ENCODE results near the gene PRICKLE2.

GRCh38 chr3:64179860-64180259 lies 45.4 kb downstream of the PRICKLE2 start:
- TF ChIP-seq, protein P1, sequence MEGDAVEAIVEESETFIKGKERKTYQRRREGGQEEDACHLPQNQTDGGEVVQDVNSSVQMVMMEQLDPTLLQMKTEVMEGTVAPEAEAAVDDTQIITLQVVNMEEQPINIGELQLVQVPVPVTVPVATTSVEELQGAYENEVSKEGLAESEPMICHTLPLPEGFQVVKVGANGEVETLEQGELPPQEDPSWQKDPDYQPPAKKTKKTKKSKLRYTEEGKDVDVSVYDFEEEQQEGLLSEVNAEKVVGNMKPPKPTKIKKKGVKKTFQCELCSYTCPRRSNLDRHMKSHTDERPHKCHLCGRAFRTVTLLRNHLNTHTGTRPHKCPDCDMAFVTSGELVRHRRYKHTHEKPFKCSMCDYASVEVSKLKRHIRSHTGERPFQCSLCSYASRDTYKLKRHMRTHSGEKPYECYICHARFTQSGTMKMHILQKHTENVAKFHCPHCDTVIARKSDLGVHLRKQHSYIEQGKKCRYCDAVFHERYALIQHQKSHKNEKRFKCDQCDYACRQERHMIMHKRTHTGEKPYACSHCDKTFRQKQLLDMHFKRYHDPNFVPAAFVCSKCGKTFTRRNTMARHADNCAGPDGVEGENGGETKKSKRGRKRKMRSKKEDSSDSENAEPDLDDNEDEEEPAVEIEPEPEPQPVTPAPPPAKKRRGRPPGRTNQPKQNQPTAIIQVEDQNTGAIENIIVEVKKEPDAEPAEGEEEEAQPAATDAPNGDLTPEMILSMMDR (conservative IDR thresholded peaks at IDR 0.05 in 1 of 2, IDR thresholded peaks at IDR 0.05 in 1 of 2; ENCODE audit: low read depth in 1 of 2, low read length in 2 of 2) = no peak
- TF ChIP-seq EZH2 (IDR thresholded peaks at IDR 0.05; ENCODE audit: low read length, missing control alignments) = no peak
